K562 (cell line): ENCODE measurements around the gene RNF11. TPM values are rescaled to one million over a fixed set of nuclear protein-coding genes. Genes with fewer than 3 reads are reported as not detected.

Source experiments
- AFF1 ChIP-seq, 2 experiments: fragments of 450-650 bp; IDR thresholded peaks; 2 replicates each; pipeline ENCODE4 v1.6.1; 2018; ENCODE audit warnings: mild to moderate bottlenecking in 2 of 2, low read depth in 1 of 2; ENCODE audit not compliant: partially characterized antibody in 2 of 2
- ETV1 ChIP-seq: fragments of 450-650 bp; conservative IDR thresholded peaks from 2 replicates; pipeline ENCODE4 v1.6.1; 2016; ENCODE audit warnings: missing genetic modification characterization, control low read depth, low read depth, missing compliant biosample characterization
- HOXB6 ChIP-seq: fragments of 250-450 bp; sonication (Bioruptor Pico); IDR thresholded peaks from 2 replicates; pipeline ENCODE4 v1.5.1; 2022; ENCODE audit warnings: mild to moderate bottlenecking, borderline replicate concordance
- ID3 ChIP-seq, 2 experiments: fragments of 250-450 bp in 1 of 2; fragments of 450-650 bp in 1 of 2; sonication (Bioruptor Pico) in 1 of 2; IDR thresholded peaks; 2 replicates each; pipeline versions ENCODE4 v1.6.1 to v1.8.0; 2016 to 2021; ENCODE audit warnings: mild to moderate bottlenecking in 2 of 2, moderate library complexity in 2 of 2, missing compliant biosample characterization in 1 of 2, missing genetic modification characterization in 1 of 2
- KDM1A ChIP-seq, 2 experiments: fragments of 450-650 bp; IDR thresholded peaks; 2 replicates each; pipeline ENCODE4 v1.6.1; 2016; ENCODE audit warnings: mild to moderate bottlenecking in 2 of 2
- MTF1 ChIP-seq: fragments of 250-450 bp; sonication (Bioruptor Pico); IDR thresholded peaks from 2 replicates; pipeline ENCODE4 v1.9.0; 2021; ENCODE audit warnings: moderate library complexity, mild to moderate bottlenecking, inconsistent platforms, borderline replicate concordance
- PHF20 ChIP-seq: fragments of 450-650 bp; IDR thresholded peaks from 2 replicates; pipeline ENCODE4 v1.6.1; 2018; ENCODE audit not compliant: partially characterized antibody
- POLR2B ChIP-seq: fragments of 450-650 bp; IDR thresholded peaks from 2 replicates; pipeline ENCODE4 v1.6.1; 2018; ENCODE audit warnings: low read depth; ENCODE audit not compliant: partially characterized antibody
- SMARCA4 ChIP-seq: fragments of 450-650 bp; IDR thresholded peaks from 2 replicates; pipeline ENCODE4 v1.6.1; 2016
- ZFP36 ChIP-seq: fragments of 150-350 bp; IDR thresholded peaks from 2 replicates; pipeline ENCODE4 v1.6.1; 2018; ENCODE audit warnings: low read length, low read depth; ENCODE audit not compliant: partially characterized antibody
- ZNF174 ChIP-seq: fragments of 250-450 bp; sonication (Bioruptor Pico); IDR thresholded peaks from 2 replicates; pipeline ENCODE4 v1.4.0; 2020; ENCODE audit warnings: mild to moderate bottlenecking
- ZNF277 ChIP-seq: fragments of 250-450 bp; sonication (Bioruptor Pico); IDR thresholded peaks from 2 replicates; pipeline ENCODE4 v1.8.0; 2022; ENCODE audit warnings: inconsistent platforms, mild to moderate bottlenecking, moderate library complexity, borderline replicate concordance
- ZNF316 ChIP-seq: fragments of 450-650 bp; IDR thresholded peaks from 2 replicates; pipeline ENCODE4 v1.6.1; 2016
- ZNF592 ChIP-seq: fragments of 450-650 bp; IDR thresholded peaks from 2 replicates; pipeline ENCODE4 v1.6.1; 2017; ENCODE audit warnings: antibody characterized with exemption, mild to moderate bottlenecking
- polyA plus RNA-seq, 8 experiments: library from polyadenylated mRNA; depleted of rRNA in 4 of 8; stranded (reverse) in 5 of 8; unstranded in 3 of 8; fragments of >200 nt; fragmentation: Nextera tagmentation in 2 of 8; fragmentation: Illumina TruSeq in 1 of 8; extraction: Ambion mirVana in 2 of 8; extraction: Trizol in 1 of 8; gene quantifications; 2 replicates each; pipeline versions ENCODE4 v1.2.1 to v1.2.3, GENCODE V29; 2011 to 2014; ENCODE audit warnings: inconsistent platforms in 1 of 8, missing spikeins in 1 of 8
- total RNA-seq, 7 experiments: library from RNA; depleted of rRNA in 6 of 7; stranded (reverse); fragments of >200 nt in 6 of 7; fragmentation: Illumina TruSeq in 2 of 7; extraction: Trizol in 2 of 7; gene quantifications; 2 replicates each; pipeline versions ENCODE4 v1.2.1 to v1.2.3, GENCODE V29; 2011 to 2021; ENCODE audit warnings: low replicate concordance in 1 of 7

RNF11 gene
- total and polyA plus RNA-seq, 9 of the 15 experiments (the other 6 are each of a cell fraction or from before 2014, with no cell fraction given) = 5.7 to 34.3 (median 23.1) TPM

GRCh38 chr1:51237351-51238033 lies 1.4 kb downstream of the RNF11 start (continued):
- TF ChIP-seq ZNF592 (0 out of 2 replicates have a peak, but pooled peaks have one; percentile 34), ID3 (CRISPR knock-in tag; IDR thresholded peaks at IDR 0.05) (no peak), ID3 (tag; IDR thresholded peaks at IDR 0.05) (no peak), MTF1 (no peak), POLR2B (no peak), ZNF174 (CRISPR knock-in tag) (no peak), ZNF316 (no peak), ETV1 (tag) (no peak), KDM1A (IDR thresholded peaks at IDR 0.05) (no peak), PHF20 (no peak), HOXB6 (CRISPR knock-in tag) (no peak), SMARCA4 (peak; percentile 43; the same call in 1 of the 2 replicates), AFF1 (IDR thresholded peaks at IDR 0.05; ENCODE audit: low read depth in 1 of 2, partially characterized antibody in 2 of 2) (peak in 1 of 2 experiments; percentile 30), ZFP36 (no peak), ZNF277 (CRISPR knock-in tag) (no peak)
